Testis (tissue), 3 donors: ENCODE measurements around the gene DHX8. TPM values are rescaled to one million over a fixed set of nuclear protein-coding genes. Genes with fewer than 3 reads are reported as not detected.

Source experiments
- DNase-seq: peaks from one replicate; pipeline ENCODE4 v3.0.0-alpha.2; 2019
- H3K27ac ChIP-seq, 2 donors: fragments of 200-600 bp; sonication (generic); one replicate each; pipeline ENCODE4 v1.5.1; 2019
- H3K27me3 ChIP-seq: fragments of 200-600 bp; sonication (generic); one replicate; pipeline ENCODE4 v1.5.1; 2019
- H3K36me3 ChIP-seq: fragments of 200-600 bp; sonication (generic); one replicate; pipeline ENCODE4 v1.5.1; 2017; ENCODE audit warnings: low read depth; ENCODE audit errors: missing control alignments
- H3K4me1 ChIP-seq: fragments of 200-600 bp; sonication (generic); one replicate; pipeline ENCODE4 v1.5.1; 2019
- H3K4me3 ChIP-seq, 2 donors: fragments of 200-600 bp; sonication (generic); one replicate each; pipeline ENCODE4 v1.5.1; 2017 to 2019
- H3K9me3 ChIP-seq: fragments of 200-600 bp; sonication (generic); one replicate; pipeline ENCODE4 v1.5.1; 2017
- POLR2A ChIP-seq: fragments of 450-650 bp; IDR thresholded peaks from one replicate; pipeline ENCODE4 v1.6.1; 2017; ENCODE audit warnings: antibody characterized with exemption, mild to moderate bottlenecking, moderate library complexity
- WGBS, 2 donors: methylation state at CpG; one replicate each; pipeline ENCODE4 v1.1.5; 2018; 5-methylcytosine and 5-hydroxymethylcytosine counted together
- intact Hi-C: fragments of 100-400 bp; cut with DNase I; formaldehyde crosslinking; loops from one replicate; pipeline ENCODE4 v1.15.1; 2023; ENCODE audit warnings: low total_unique reads
- polyA plus RNA-seq: library from polyadenylated mRNA; stranded (reverse); fragments of 350-450 nt; fragmentation: Illumina TruSeq; extraction: RNeasy Lipid Tissue Mini Kit (QIAGEN cat#74804); gene quantifications from one replicate; pipeline ENCODE4 v1.2.3, GENCODE V29; 2014; ENCODE audit warnings: low read depth, low replicate concordance; ENCODE audit not compliant: insufficient read depth
- total RNA-seq, 2 donors: library from RNA; depleted of rRNA; stranded (reverse); fragments of >200 nt; gene quantifications; one replicate each; pipeline ENCODE4 v1.2.3, GENCODE V29; 2016
- TF ChIP-seq, protein P1 (sequence below), 3 experiments: fragments of 450-650 bp in 2 of 3; fragments of 200-600 bp in 1 of 3; sonication (generic) in 1 of 3; IDR thresholded peaks; one replicate each; pipeline ENCODE4 v1.5.1; 2016 to 2019; ENCODE audit warnings: antibody characterized with exemption in 3 of 3, mild to moderate bottlenecking in 2 of 3, moderate library complexity in 1 of 3

Gene DHX8
- total and polyA plus RNA-seq, 3 donors from 2014 or later, result 63.4 to 74.3 (median 68.0) TPM

DNA sequence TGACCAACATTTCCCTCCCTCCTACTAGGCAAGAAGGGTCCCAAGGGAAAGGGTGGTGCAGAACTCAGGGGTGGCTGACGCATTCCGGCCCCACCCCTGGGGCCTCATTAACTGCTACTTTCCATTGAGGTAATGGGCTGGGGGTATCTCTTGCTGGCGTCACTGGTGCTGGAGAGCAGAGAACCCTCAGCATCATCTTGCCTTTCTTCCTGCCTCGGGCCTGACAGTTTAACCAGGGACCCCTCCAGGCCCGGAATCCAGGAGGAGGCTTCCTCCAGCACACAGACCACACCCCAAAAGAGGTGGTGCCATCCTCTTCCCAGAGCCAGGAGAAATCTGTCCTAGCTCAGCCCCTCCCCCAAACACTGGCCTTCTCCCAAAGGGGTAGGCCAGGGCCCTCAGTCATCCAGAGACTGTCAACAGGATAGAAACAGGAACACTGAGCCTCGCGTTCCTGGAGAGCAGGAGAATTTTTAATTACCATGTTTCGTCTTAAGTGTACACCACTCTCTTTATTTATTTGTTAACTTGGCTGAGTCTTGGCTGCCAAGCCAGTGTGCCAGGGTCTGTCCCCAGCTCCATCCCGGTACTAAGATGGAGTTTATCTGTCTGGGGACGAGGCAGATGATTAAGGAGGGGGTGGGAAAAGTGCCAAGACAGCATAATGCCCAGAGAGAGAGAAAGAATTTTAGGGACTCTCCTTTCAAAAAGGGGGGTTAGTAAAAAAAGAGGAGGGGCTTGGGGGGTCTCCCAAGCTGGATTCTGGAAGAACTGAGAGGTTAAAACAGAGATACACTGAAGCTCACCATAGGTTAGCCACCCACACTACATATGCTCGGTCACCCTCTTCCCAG, 57.3 kb downstream of the DHX8 start:
- H3K9me3 ChIP-seq, result no peaks in the 10 kb centered on the region
- TF ChIP-seq, protein P1, sequence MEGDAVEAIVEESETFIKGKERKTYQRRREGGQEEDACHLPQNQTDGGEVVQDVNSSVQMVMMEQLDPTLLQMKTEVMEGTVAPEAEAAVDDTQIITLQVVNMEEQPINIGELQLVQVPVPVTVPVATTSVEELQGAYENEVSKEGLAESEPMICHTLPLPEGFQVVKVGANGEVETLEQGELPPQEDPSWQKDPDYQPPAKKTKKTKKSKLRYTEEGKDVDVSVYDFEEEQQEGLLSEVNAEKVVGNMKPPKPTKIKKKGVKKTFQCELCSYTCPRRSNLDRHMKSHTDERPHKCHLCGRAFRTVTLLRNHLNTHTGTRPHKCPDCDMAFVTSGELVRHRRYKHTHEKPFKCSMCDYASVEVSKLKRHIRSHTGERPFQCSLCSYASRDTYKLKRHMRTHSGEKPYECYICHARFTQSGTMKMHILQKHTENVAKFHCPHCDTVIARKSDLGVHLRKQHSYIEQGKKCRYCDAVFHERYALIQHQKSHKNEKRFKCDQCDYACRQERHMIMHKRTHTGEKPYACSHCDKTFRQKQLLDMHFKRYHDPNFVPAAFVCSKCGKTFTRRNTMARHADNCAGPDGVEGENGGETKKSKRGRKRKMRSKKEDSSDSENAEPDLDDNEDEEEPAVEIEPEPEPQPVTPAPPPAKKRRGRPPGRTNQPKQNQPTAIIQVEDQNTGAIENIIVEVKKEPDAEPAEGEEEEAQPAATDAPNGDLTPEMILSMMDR (IDR thresholded peaks at IDR 0.05), result no peak
- TF ChIP-seq POLR2A, result no peak
- H3K27me3 ChIP-seq, result no peaks in the 10 kb centered on the region
- H3K4me3 ChIP-seq, result no peak overlapping the region
- intact Hi-C loops, result no loop called here
- 78 to 81% methylated on average over 11 of the region's 11 CpGs for WGBS, 2 donors
- no peak overlapping the region for H3K27ac ChIP-seq
- DNase-seq, result no peak
- H3K36me3 ChIP-seq, result no peaks in the 10 kb centered on the region
- H3K4me1 ChIP-seq, result peaks cover 9% of the 10 kb centered on the region

DNA sequence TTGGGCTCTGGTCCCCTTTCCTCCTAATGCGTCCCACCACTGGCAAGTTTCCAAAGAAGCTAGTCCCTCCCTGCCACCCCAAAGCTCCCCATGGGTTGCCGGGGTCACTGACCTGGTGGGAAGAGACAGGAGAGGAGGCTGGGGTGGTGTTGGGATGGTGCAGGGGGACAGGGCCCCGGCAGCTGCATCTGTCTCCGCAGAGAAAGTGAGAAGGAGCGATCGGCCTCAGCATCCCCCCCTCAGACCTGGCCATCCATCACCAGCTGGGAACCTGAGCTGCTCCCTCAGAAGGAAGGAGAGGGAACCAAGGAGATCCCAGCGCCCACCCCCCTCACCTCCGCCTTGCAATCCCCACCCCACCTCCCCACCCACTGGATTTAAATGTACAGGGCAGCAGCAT, 59.1 kb downstream of the DHX8 start:
- H3K4me3 ChIP-seq, result no peak overlapping the region
- intact Hi-C loops, result no loop called here
- 87 to 100% methylated on average over 7 to 8 of the region's 8 CpGs for WGBS, 2 donors

DNA sequence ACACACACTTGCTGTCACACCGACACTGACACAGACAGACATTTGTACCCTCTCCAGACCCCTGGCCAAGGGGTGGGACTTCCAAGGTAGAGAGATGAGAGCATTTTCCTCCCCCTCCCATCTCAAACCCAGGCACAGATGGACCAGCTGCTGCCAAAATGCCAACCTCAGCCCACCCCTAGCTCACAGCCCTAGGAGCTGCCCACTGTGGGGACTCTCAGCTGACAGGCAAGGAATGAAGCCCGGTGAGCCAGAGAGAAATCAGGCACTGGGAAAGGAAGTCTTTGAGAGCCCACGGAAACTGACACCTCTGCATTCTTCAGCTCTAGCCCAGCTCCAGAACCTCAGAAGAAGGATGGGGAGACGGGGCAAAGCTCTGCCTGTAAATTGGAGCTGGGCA, 59.5 kb downstream of the DHX8 start:
- 78 to 86% methylated on average over 4 of the region's 4 CpGs for WGBS, 2 donors
- DNase-seq, result no peak
- Histone ChIP-seq H3K27me3 (no peaks in the 10 kb centered on the region), H3K4me1 (peaks cover 19% of the 10 kb centered on the region), H3K36me3 (no peaks in the 10 kb centered on the region), H3K9me3 (no peaks in the 10 kb centered on the region), H3K27ac (no peak overlapping the region), H3K4me3 (no peak overlapping the region)
- TF ChIP-seq POLR2A, result no peak
- TF ChIP-seq, protein P1 (IDR thresholded peaks at IDR 0.05), result no peak
- intact Hi-C loops, result no loop called here

More for the DNA sequence above, 59.1 kb downstream of the DHX8 start:
- no peaks in the 10 kb centered on the region for H3K36me3 ChIP-seq
- no peak overlapping the region for H3K27ac ChIP-seq
- peaks cover 19% of the 10 kb centered on the region for H3K4me1 ChIP-seq
- TF ChIP-seq, protein P1 (IDR thresholded peaks at IDR 0.05), result no peak
- TF ChIP-seq POLR2A, result no peak
- no peaks in the 10 kb centered on the region for H3K27me3 ChIP-seq
- DNase-seq, result no peak
- no peaks in the 10 kb centered on the region for H3K9me3 ChIP-seq

DNA sequence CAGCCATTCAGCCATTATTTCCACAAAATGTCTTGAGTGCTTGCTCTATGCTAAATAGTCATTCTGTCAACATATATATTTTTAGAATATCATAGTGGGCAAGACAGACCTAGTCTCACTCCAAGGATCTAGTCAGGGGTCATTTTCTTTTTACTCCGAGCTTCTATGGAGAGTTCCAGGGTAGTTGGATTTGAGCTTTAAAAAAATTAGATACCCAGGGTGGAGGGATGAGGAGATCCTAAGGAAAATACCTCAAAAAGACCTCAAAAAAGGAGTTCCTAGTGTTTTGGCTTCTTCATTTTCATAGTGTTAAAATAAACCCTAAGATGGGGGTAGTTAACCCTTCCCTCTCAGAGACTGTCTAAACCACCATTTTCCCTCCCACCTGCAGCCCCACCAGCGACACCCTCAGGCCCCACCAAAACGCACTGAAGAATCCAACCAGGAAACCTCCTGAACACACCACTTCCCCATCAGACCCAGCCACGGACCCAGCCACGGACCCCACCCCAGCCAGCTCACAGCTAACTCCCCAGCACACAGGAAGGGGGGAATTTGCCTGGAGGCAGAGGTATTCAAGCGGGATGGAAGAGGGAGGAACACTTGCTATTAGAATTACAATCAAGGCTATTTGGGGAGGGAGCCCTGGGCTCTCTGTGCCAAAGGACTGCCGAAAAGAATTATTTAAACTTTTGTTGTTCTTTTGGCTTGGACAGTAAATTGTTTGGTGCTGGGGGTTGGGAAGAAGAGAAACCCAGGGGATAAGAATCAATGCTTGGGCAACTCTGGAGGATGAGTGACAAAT, 60.2 kb downstream of the DHX8 start:
- TF ChIP-seq POLR2A, result no peak
- TF ChIP-seq, protein P1 (IDR thresholded peaks at IDR 0.05), result no peak
- whole genome bisulfite sequencing, 2 donors, result 57 to 64% methylated on average over 7 of the region's 7 CpGs
- no peaks in the 10 kb centered on the region for H3K9me3 ChIP-seq
- peaks cover 19% of the 10 kb centered on the region for H3K4me1 ChIP-seq
- DNase-seq, result no peak
- intact Hi-C loops, result no loop called here
- no peak overlapping the region for H3K27ac ChIP-seq
- H3K4me3 ChIP-seq, result no peak overlapping the region
- H3K27me3 ChIP-seq, result no peaks in the 10 kb centered on the region
- H3K36me3 ChIP-seq, result no peaks in the 10 kb centered on the region
